ENCODE data around the gene TMEM106A. TPM values are rescaled to one million over a fixed set of nuclear protein-coding genes. Genes with fewer than 3 reads are reported as not detected.

The TMEM106A gene
- total RNA-seq, 2 experiments from 2014 or later, result 9.4 to 17.1 TPM

DNA sequence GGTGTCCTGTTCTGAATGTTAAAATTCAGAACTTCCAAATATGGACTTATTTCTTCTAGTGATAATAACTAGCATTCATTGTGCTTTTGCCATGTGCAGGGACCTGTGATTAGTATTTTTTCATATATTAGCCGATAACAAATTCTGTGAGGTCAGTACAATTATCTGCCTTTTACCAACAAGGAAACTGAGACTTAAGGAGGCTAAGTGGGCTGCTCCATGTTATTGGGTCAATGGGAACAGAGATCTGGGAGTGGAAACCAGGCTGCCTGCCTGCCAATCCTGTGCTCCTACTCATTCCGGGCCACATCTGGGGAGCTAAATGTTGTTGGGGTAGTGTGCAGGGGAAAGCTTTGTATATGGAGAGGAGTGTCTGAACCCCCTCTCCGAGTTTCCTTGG lies 3.7 kb downstream of the TMEM106A start:
- no peaks in the 10 kb centered on the region for H3K9me2 ChIP-seq (ENCODE audit: insufficient read depth, low read length)
- H3K36me3 ChIP-seq (ENCODE audit: insufficient read depth, low read length), result peaks cover 4% of the 10 kb centered on the region; the same call in 1 of the 2 replicates
- no TSS peak for BruUV-seq (replicated peaks)

DNA sequence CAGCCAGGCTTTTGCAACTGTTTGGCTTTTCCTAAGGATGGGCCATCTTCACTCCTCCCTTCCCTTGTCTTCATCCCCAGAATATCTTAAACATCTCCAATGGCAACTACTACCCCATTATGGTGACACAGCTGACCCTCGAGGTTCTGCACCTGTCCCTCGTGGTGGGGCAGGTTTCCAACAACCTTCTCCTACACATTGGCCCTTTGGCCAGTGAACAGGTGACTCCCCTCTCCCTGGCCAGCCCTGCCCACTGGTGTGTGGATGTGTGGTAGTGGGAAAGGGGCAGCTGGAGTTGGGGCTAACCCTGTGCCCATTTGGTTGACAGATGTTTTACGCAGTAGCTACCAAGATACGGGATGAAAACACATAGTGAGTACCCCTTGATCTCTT lies 4.7 kb downstream of the TMEM106A start:
- ChIA-PET POLR2A (no interaction called here), CTCF (ENCODE audit: unreplicated experiment) (no interaction called here)
- Histone ChIP-seq H3K36me3 (ENCODE audit: insufficient read depth, low read length) (peaks cover 4% of the 10 kb centered on the region; the same call in 1 of the 2 replicates), H3K27ac (ENCODE audit: low read depth, low read length, poor library complexity, severe bottlenecking) (no peak overlapping the region), H3K79me2 (ENCODE audit: insufficient read depth, low read depth, low read length) (no peaks in the 10 kb centered on the region), H3K9me2 (ENCODE audit: insufficient read depth, low read length) (no peaks in the 10 kb centered on the region), H3K4me3 (ENCODE audit: low read depth, low read length, poor library complexity, severe bottlenecking) (no peak overlapping the region), H4K20me1 (ENCODE audit: insufficient read depth, low read length) (no peaks in the 10 kb centered on the region), H3K4me2 (ENCODE audit: low read length) (no peak overlapping the region), H3K4me1 (ENCODE audit: insufficient read depth, low read length, poor library complexity, severe bottlenecking) (peaks cover 20% of the 10 kb centered on the region), H2AFZ (ENCODE audit: low read length) (no peak overlapping the region), H3K9me3 (ENCODE audit: low read length) (no peaks in the 10 kb centered on the region)
- intact Hi-C loops (cut with micrococcal nuclease; ENCODE audit: unreplicated experiment), result no loop called here
- TF ChIP-seq EZH2phosphoT487 (IDR thresholded peaks at IDR 0.05; ENCODE audit: borderline replicate concordance, low read depth, low read length), result no peak
- TF ChIP-seq, protein P1, sequence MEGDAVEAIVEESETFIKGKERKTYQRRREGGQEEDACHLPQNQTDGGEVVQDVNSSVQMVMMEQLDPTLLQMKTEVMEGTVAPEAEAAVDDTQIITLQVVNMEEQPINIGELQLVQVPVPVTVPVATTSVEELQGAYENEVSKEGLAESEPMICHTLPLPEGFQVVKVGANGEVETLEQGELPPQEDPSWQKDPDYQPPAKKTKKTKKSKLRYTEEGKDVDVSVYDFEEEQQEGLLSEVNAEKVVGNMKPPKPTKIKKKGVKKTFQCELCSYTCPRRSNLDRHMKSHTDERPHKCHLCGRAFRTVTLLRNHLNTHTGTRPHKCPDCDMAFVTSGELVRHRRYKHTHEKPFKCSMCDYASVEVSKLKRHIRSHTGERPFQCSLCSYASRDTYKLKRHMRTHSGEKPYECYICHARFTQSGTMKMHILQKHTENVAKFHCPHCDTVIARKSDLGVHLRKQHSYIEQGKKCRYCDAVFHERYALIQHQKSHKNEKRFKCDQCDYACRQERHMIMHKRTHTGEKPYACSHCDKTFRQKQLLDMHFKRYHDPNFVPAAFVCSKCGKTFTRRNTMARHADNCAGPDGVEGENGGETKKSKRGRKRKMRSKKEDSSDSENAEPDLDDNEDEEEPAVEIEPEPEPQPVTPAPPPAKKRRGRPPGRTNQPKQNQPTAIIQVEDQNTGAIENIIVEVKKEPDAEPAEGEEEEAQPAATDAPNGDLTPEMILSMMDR (conservative IDR thresholded peaks at IDR 0.05; ENCODE audit: low read length), result no peak
- BruUV-seq (replicated peaks), result no TSS peak
- DNase-seq (ENCODE audit: low spot score), result no peak

More for the DNA sequence above, 3.7 kb downstream of the TMEM106A start:
- no peak overlapping the region for H3K4me3 ChIP-seq (ENCODE audit: low read depth, low read length, poor library complexity, severe bottlenecking)
- no peak overlapping the region for H3K4me2 ChIP-seq (ENCODE audit: low read length)
- no peaks in the 10 kb centered on the region for H4K20me1 ChIP-seq (ENCODE audit: insufficient read depth, low read length)
- no peak overlapping the region for H2AFZ ChIP-seq (ENCODE audit: low read length)
- ChIA-PET CTCF (ENCODE audit: unreplicated experiment) (no interaction called here), POLR2A (no interaction called here)
- intact Hi-C loops (cut with micrococcal nuclease; ENCODE audit: unreplicated experiment), result no loop called here
- no peaks in the 10 kb centered on the region for H3K9me3 ChIP-seq (ENCODE audit: low read length)
- H3K79me2 ChIP-seq (ENCODE audit: insufficient read depth, low read depth, low read length), result no peaks in the 10 kb centered on the region
- no peak for TF ChIP-seq EZH2phosphoT487 (IDR thresholded peaks at IDR 0.05; ENCODE audit: borderline replicate concordance, low read depth, low read length)
- TF ChIP-seq, protein P1 (conservative IDR thresholded peaks at IDR 0.05; ENCODE audit: low read length), result no peak
- H3K27ac ChIP-seq (ENCODE audit: low read depth, low read length, poor library complexity, severe bottlenecking), result no peak overlapping the region
- no peak for DNase-seq (ENCODE audit: low spot score)
- H3K4me1 ChIP-seq (ENCODE audit: insufficient read depth, low read length, poor library complexity, severe bottlenecking), result peaks cover 29% of the 10 kb centered on the region

DNA sequence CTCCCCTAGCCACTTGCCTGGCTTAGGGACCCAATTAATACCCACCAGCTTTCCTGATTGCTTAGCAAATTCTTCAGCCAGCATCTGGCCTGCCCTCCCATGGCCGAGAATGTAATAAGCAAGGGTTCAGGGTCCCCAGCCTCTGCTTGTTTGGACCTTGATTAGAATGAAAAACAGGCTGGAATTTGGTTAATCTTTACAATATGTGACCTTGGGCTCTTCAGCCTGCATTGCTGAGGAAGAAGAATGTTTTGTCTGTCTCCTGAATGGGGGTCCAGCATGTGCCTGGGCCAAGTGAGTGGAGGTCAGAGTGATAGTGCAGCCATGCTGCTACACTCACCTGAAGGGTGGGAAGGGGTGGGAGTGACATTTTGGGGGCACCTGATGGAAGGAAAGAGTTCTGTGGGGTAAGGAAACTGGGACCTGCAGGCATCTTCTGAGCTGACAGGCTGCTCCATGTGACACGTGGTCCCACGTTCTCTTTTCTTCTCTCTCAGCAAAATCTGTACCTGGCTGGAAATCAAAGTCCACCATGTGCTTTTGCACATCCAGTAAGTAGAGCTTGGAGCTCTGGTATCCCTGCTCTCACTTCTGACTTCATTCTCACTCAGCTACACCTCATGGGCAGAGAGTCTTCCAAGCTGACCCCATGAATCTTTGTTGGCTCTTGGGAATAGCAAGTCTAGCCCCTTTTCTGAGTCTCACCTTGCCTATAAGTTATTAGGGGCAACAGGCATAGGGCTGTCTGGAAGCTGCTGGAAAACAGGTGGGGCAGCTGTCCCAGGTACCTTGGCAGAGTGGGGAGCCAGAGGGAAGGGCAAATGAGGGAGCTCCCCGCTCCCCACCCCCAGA lies 5.3 kb downstream of the TMEM106A start:
- peaks cover 4% of the 10 kb centered on the region; the same call in 1 of the 2 replicates for H3K36me3 ChIP-seq (ENCODE audit: insufficient read depth, low read length)
- no peaks in the 10 kb centered on the region for H3K79me2 ChIP-seq (ENCODE audit: insufficient read depth, low read depth, low read length)
- no peak for TF ChIP-seq EZH2phosphoT487 (IDR thresholded peaks at IDR 0.05; ENCODE audit: borderline replicate concordance, low read depth, low read length)
- TF ChIP-seq, protein P1 (conservative IDR thresholded peaks at IDR 0.05; ENCODE audit: low read length), result no peak
- H2AFZ ChIP-seq (ENCODE audit: low read length), result no peak overlapping the region
- H3K4me2 ChIP-seq (ENCODE audit: low read length), result no peak overlapping the region
- H3K27ac ChIP-seq (ENCODE audit: low read depth, low read length, poor library complexity, severe bottlenecking), result no peak overlapping the region
- no peaks in the 10 kb centered on the region for H4K20me1 ChIP-seq (ENCODE audit: insufficient read depth, low read length)
- peaks cover 19% of the 10 kb centered on the region for H3K4me1 ChIP-seq (ENCODE audit: insufficient read depth, low read length, poor library complexity, severe bottlenecking)
- CTCF ChIA-PET (ENCODE audit: unreplicated experiment), result no interaction called here
- POLR2A ChIA-PET, result interaction anchor here (0.6 to 0.9 kb wide), 2 partner anchors 14 to 173 kb away, joined by 3 to 6 read pairs; no protein-coding TSS in a partner anchor
- H3K9me3 ChIP-seq (ENCODE audit: low read length), result no peaks in the 10 kb centered on the region
- intact Hi-C loops (cut with micrococcal nuclease; ENCODE audit: unreplicated experiment), result no loop called here
- no peak for DNase-seq (ENCODE audit: low spot score)
- no peak overlapping the region for H3K4me3 ChIP-seq (ENCODE audit: low read depth, low read length, poor library complexity, severe bottlenecking)
- no TSS peak for BruUV-seq (replicated peaks)
- no peaks in the 10 kb centered on the region for H3K9me2 ChIP-seq (ENCODE audit: insufficient read depth, low read length)
